HT-29 (cell line): ENCODE results near the gene ADAMTS8. TPM values are rescaled to one million over a fixed set of nuclear protein-coding genes. Genes with fewer than 3 reads are reported as not detected.

ENCODE experiments used
- DNase-seq: peaks from one replicate; pipeline ENCODE4 v3.0.0-alpha.2; 2015; ENCODE audit warnings: low spot score
- total RNA-seq: library from RNA; depleted of rRNA; stranded (reverse); fragments of >200 nt; shearing (Covaris generic); gene quantifications from 2 replicates; pipeline ENCODE4 v1.2.3, GENCODE V29; 2014

Gene ADAMTS8
- total RNA-seq, 1 experiment from 2014 or later: not detected

GRCh38 chr11:130462931-130463330 is 34.5 kb upstream of the ADAMTS8 start:
- DNase-seq: no peak

GRCh38 chr11:130462101-130462885 is 33.9 kb upstream of the ADAMTS8 start:
- DNase-seq: no peak

GRCh38 chr11:130459521-130459920 is 31.1 kb upstream of the ADAMTS8 start:
- DNase-seq: no peak

GRCh38 chr11:130458410-130458729 is 30.0 kb upstream of the ADAMTS8 start:
- no peak for DNase-seq

GRCh38 chr11:130457623-130458409 is 29.4 kb upstream of the ADAMTS8 start:
- no peak for DNase-seq

- no peak for DNase-seq
Observed at GRCh38 chr11:130456286-130456685, 27.9 kb upstream of the ADAMTS8 start.

GRCh38 chr11:130455483-130456127 is 27.2 kb upstream of the ADAMTS8 start:
- no peak for DNase-seq

GRCh38 chr11:130454491-130455252 is 26.3 kb upstream of the ADAMTS8 start:
- no peak for DNase-seq

GRCh38 chr11:130452940-130453339 is 24.5 kb upstream of the ADAMTS8 start:
- DNase-seq: no peak

GRCh38 chr11:130452176-130452575 is 23.8 kb upstream of the ADAMTS8 start:
- DNase-seq: no peak

- no peak for DNase-seq
Observed at GRCh38 chr11:130451231-130452019, 23.0 kb upstream of the ADAMTS8 start.

- no peak for DNase-seq
Observed at GRCh38 chr11:130449996-130450769, 21.8 kb upstream of the ADAMTS8 start.

GRCh38 chr11:130449310-130449990 is 21.0 kb upstream of the ADAMTS8 start:
- no peak for DNase-seq

GRCh38 chr11:130448416-130449309 is 20.3 kb upstream of the ADAMTS8 start, which contains the start of gene ADAMTS15:
Gene ADAMTS15 (plus strand): TSS chr11:130448645. CDS start chr11:130448974, 329 bp downstream.
- peak; percentile 41 for DNase-seq

GRCh38 chr11:130448039-130448415 is 19.6 kb upstream of the ADAMTS8 start:
- no peak for DNase-seq

GRCh38 chr11:130445788-130446187 is 17.4 kb upstream of the ADAMTS8 start:
- no peak for DNase-seq

- no peak for DNase-seq
Observed at GRCh38 chr11:130442737-130443136, 14.3 kb upstream of the ADAMTS8 start.

- DNase-seq: no peak
Observed at GRCh38 chr11:130441719-130442118, 13.3 kb upstream of the ADAMTS8 start.
